ENCODE data around the gene CDK5RAP2.
"Not testable (repeated sequence)": the region's sequence is repeated elsewhere in the genome, so short reads cannot be mapped to it uniquely, and the experiment has no call there.

Gene CDK5RAP2

GRCh38 chr9:120587328-120587727 is 7.4 kb upstream of the CDK5RAP2 start:
- no peak for DNase-seq (ENCODE audit: low read depth)

- no peak for DNase-seq (ENCODE audit: low read depth)
These were observed 4.0 kb upstream of the CDK5RAP2 start for GRCh38 chr9:120583958-120584369.

GRCh38 chr9:120579139-120580050 is 572 bp downstream of the CDK5RAP2 start:
- no peak for DNase-seq (ENCODE audit: low read depth)

GRCh38 chr9:120574473-120574872 is 5.5 kb downstream of the CDK5RAP2 start:
- DNase-seq (ENCODE audit: low read depth): no peak

GRCh38 chr9:120572472-120572871 is 7.5 kb downstream of the CDK5RAP2 start:
- no peak for DNase-seq (ENCODE audit: low read depth)

GRCh38 chr9:120571443-120572257 is 8.3 kb downstream of the CDK5RAP2 start:
- no peak for DNase-seq (ENCODE audit: low read depth)

- DNase-seq (ENCODE audit: low read depth): no peak
These were observed 9.7 kb downstream of the CDK5RAP2 start for GRCh38 chr9:120570296-120570695.

GRCh38 chr9:120569556-120569955 is 10.4 kb downstream of the CDK5RAP2 start:
- no peak for DNase-seq (ENCODE audit: low read depth)

GRCh38 chr9:120568816-120569215 is 11.2 kb downstream of the CDK5RAP2 start:
- no peak for DNase-seq (ENCODE audit: low read depth)

GRCh38 chr9:120567874-120568273 is 12.1 kb downstream of the CDK5RAP2 start:
- DNase-seq (ENCODE audit: low read depth): no peak

GRCh38 chr9:120567081-120567480 is 12.9 kb downstream of the CDK5RAP2 start:
- DNase-seq (ENCODE audit: low read depth): no peak

GRCh38 chr9:120564589-120564988 is 15.4 kb downstream of the CDK5RAP2 start:
- no peak for DNase-seq (ENCODE audit: low read depth)

GRCh38 chr9:120562861-120563443 is 17.0 kb downstream of the CDK5RAP2 start:
- DNase-seq (ENCODE audit: low read depth): no peak

GRCh38 chr9:120561709-120562108 is 18.3 kb downstream of the CDK5RAP2 start:
- DNase-seq (ENCODE audit: low read depth): no peak

- DNase-seq (ENCODE audit: low read depth): no peak
These were observed 20.4 kb downstream of the CDK5RAP2 start for GRCh38 chr9:120559546-120559945.

- no peak for DNase-seq (ENCODE audit: low read depth)
These were observed 21.5 kb downstream of the CDK5RAP2 start for GRCh38 chr9:120558454-120558853.

- DNase-seq (ENCODE audit: low read depth): no peak
These were observed 22.8 kb downstream of the CDK5RAP2 start for GRCh38 chr9:120557205-120557604.

GRCh38 chr9:120556775-120557174 is 23.2 kb downstream of the CDK5RAP2 start:
- no peak for DNase-seq (ENCODE audit: low read depth)

- DNase-seq (ENCODE audit: low read depth): no peak
These were observed 24.1 kb downstream of the CDK5RAP2 start for GRCh38 chr9:120555839-120556238.

GRCh38 chr9:120552210-120552704 is 27.7 kb downstream of the CDK5RAP2 start:
- DNase-seq (ENCODE audit: low read depth): not testable (repeated sequence)

- DNase-seq (ENCODE audit: low read depth): no peak
These were observed 34.0 kb downstream of the CDK5RAP2 start for GRCh38 chr9:120545701-120546550.

All from stimulated activated CD8-positive, alpha-beta memory T cell treated with anti-CD3 and anti-CD28 coated beads, Interleukin-12 subunit alpha, Interleukin-12 subunit beta, amount 100 ng/mL, for 4 hours (primary cell).